NCI-H69 (cell line): Measurements from ENCODE around the gene OPN3.
"Not testable (repeated sequence)": the region's sequence is repeated elsewhere in the genome, so short reads cannot be mapped to it uniquely, and the experiment has no call there.

Experiments used
- DNase-seq: peaks from one replicate; lab custom pipeline; 2025; lab: John Stamatoyannopoulos, UW

OPN3 gene

DNA sequence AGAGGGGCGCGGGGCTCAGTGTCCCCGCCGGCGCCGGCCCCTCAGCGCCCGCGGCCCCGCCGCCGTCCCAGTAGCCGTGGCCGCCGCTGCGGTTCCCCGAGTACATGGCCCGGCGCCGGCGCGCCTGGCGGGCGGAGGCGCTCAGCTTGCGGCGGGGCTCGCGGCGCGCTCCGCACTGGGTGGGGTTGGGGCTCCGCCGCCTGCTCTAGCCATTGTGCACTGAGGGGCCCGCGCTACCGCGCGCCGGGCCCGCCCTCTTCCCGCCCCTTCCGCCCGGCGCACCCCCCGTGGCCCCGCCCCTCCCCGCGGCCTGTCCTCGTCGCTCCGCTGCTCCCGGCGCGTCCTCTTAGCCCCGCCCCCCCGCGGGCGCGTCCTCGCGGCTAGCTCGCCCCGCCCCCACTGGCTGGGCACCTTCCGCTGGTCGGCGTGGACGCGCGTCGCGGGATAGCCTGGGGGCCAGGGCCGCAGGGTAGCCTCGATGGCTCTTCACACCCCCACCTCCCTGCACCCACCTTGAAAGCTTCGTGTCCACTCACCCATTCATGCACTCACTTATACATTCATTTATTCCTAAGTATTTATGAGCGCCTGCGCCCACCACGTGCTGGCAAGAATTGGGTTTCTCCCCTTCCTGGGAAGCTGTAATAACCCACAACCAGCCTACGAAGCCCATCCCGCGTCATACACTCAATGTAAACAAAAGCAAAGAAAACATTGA is at the start of gene OPN3, which contains the start of gene CHML:
Gene OPN3 (minus strand): TSS at position 221 of the 718 bp plus-strand sequence. CDS start 115 bp downstream, at position 106.
Gene CHML (minus strand): TSS at position 221 of the 718 bp plus-strand sequence. CDS start 4,603 bp downstream, outside the sequence.
- DNase-seq, result peak; percentile 97

GRCh38 chr1:241688940-241689368 is 48.8 kb upstream of the OPN3 start:
- DNase-seq, result no peak

GRCh38 chr1:241684108-241684507 is 43.9 kb upstream of the OPN3 start:
- DNase-seq, result no peak

GRCh38 chr1:241682921-241683320 is 42.8 kb upstream of the OPN3 start:
- no peak for DNase-seq

GRCh38 chr1:241681861-241682448 is 41.8 kb upstream of the OPN3 start:
- not testable (repeated sequence) for DNase-seq

- DNase-seq, result no peak
Measured at GRCh38 chr1:241679961-241680360, 39.8 kb upstream of the OPN3 start.

- no peak for DNase-seq
Measured at GRCh38 chr1:241679404-241679803, 39.2 kb upstream of the OPN3 start.

DNA sequence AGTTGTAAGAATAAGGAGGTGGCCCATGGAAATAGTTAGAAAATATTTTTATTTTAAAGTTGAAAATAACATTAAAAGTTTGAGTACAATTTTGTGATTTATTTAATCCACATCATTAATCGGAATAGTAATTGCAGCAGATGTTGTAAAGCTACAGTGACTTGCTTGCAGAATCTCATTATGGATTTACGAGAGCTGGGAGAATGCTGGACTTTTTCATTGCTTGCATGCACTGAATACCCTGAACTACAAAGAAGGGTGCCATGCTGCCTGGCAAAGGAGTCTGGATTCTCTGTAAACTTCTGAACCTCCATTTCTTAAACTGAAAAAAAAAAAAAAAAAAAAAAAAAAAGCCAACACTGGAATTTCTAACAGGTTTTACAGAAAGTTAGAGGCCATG is 38.4 kb upstream of the OPN3 start:
- no peak for DNase-seq

DNA sequence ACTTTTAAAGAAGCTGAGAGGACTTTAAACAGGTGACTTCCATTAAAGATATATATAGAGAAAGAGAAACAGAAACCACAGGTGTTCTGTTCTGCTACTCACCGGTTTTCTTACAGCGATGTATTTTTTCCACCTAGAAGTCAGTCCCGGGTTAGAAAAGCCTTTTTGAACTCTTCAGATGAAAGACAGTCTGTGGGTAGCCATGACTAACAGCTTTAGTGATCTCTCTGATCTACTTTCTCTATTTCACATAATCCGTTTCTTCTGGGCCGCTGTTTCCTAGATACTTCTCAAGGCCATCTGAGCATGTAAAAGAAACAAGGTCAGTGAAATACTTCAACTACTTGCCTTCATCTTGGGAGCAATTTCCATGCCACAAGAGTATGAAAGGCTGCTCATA is 37.0 kb upstream of the OPN3 start:
- no peak for DNase-seq

GRCh38 chr1:241675983-241676382 is 35.8 kb upstream of the OPN3 start:
- DNase-seq, result no peak

GRCh38 chr1:241674805-241675384 is 34.7 kb upstream of the OPN3 start:
- DNase-seq, result no peak

DNA sequence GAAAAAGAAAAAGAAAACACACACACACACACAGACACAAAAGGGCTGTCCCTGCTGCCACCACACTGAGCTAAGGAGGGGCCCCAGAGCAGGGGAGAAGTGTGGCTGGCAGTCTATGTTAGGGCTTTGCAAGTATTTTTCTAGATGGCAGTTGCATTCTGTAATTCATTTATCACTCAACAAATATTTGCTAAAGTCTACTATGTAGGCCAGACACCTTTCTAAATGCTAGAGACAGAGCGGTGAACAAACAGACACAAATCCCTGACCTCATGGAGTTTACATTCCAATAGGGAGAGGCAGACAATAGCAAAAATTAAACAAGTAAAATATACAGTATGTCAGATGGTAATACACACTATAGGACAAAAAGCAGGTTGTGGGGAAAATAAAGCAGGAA is 32.1 kb upstream of the OPN3 start:
- DNase-seq, result no peak

- DNase-seq, result no peak
Measured at GRCh38 chr1:241666419-241666818, 26.2 kb upstream of the OPN3 start.

- no peak for DNase-seq
Measured at GRCh38 chr1:241660424-241660972, 20.3 kb upstream of the OPN3 start.

DNA sequence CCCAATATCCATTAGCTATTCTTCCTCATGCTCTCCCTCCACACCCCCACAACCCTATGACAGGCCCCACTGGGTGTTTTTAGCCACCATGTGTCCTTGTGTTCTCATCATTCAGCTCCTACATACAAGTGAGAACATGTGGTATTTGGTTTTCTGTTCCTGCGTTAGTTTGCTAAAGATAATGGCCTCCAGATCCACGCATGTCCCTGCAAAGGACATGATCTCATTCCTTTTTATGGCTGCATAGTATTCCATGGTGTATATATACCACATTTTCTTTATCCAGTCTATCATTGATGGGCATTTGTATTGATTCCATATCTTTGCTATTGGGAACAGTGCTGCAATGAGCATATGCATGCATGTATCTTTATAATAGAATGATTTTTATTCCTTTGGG is 18.8 kb upstream of the OPN3 start:
- DNase-seq, result not testable (repeated sequence)

DNA sequence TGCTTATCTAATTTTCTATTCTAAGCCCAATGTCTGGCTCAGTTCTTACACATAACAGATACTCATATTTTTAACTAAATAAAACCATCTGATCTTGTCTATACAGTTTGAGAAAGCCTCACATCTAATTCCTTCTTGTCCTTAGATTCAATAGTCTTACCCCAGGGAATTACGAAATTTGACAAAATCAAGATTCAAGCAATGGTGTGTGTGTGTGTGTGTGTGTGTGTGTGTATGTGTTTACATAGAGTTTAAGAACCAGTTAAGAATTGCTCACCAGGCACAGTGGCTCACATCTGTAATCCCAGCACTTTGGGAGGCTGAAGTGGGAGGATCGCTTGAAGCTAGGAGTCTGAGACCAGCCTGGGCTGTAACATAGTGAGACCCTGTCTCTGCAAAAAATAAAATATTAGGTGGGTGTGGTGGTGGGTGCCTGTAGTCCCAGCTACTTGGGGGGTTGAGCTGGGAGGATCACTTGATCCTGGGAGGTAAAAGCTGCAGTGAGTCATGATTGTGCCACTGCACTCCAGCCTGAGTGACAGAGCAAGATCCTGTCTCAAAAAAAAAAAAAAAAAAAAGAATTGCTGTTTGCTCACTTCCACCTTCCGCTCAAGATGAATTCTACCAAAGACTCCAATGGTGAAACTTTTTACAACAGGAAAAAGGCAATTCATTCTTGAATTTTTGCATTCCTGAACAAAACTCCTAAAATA is 18.1 kb upstream of the OPN3 start:
- DNase-seq, result no peak

GRCh38 chr1:241654641-241655040 is 14.5 kb upstream of the OPN3 start:
- DNase-seq, result no peak

DNA sequence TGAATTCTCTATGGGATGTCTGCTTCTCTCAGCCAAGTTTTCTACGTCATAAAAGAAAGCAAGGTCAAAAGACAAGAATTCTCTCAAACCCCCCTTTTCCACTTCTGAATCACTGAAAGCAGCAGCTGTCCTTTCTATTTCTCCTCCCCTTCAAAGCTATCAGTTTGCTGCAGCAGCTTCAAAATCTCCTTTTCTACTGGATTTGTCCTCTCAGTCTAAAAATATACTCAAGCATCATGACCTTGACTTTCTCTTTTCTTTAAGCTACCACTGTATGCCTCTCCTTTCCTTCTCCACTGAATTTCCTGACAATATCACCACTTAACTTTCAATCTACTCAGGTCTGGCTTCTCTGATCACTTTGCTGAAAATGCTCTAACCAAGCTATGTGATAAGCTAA is 13.8 kb upstream of the OPN3 start:
- no peak for DNase-seq

DNA sequence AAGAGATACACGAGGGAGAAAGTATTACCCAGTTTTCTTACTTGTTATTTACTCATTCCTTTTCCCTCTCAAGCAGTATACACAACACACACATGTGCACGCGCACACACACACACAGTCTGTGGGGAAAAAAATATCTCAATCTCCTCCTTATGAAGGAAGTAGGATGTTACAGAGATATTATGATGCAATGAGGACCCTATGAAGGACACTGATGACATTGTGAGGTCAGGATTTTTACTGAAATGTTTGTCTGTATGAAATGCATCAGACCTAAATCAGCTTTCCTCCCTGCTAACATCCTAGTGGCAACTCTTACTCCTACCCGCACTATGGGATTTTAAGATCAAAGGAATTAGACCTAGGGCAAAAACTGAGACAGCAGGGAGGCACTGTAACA is 11.8 kb upstream of the OPN3 start, which contains the start of gene WDR64:
Gene WDR64 (plus strand): TSS at position 270 of the 400 bp plus-strand sequence. CDS start 204 bp downstream, outside the sequence.
- no peak for DNase-seq

DNA sequence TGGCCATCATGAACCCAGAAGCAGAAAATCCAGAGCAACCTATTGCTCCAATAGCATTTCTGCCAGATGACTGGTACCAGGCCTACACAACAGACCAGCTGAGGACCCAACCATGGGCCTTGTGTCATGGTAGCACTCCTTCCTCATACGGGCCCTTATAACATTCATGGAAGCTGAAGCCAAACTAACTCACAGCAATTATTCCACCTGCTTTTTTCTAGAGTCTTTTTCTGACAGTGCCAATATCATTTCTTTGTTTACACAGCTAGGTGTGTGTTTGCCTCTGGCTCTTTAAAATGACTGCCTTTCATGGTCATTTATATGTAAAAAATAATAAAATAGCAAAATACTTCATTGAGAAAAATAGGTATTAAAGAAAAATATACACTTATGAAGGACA is 8.0 kb upstream of the OPN3 start:
- DNase-seq, result no peak

GRCh38 chr1:241647658-241648057 is 7.5 kb upstream of the OPN3 start:
- DNase-seq, result no peak

GRCh38 chr1:241646201-241646600 is 6.0 kb upstream of the OPN3 start:
- no peak for DNase-seq
